Hematopoietic multipotent progenitor cell treated with erythropoietin and hydrocortisone succinate and interleukin-3 and kit ligand, for 17 days (in vitro differentiated cells): ENCODE data around the gene ZSWIM1.
"Not testable (repeated sequence)": the region's sequence is repeated elsewhere in the genome, so short reads cannot be mapped to it uniquely, and the experiment has no call there.

Experiments
- DNase-seq: peaks from one replicate; pipeline ENCODE4 v3.0.0-alpha.2; 2015; ENCODE audit warnings: low spot score

The ZSWIM1 gene

DNA sequence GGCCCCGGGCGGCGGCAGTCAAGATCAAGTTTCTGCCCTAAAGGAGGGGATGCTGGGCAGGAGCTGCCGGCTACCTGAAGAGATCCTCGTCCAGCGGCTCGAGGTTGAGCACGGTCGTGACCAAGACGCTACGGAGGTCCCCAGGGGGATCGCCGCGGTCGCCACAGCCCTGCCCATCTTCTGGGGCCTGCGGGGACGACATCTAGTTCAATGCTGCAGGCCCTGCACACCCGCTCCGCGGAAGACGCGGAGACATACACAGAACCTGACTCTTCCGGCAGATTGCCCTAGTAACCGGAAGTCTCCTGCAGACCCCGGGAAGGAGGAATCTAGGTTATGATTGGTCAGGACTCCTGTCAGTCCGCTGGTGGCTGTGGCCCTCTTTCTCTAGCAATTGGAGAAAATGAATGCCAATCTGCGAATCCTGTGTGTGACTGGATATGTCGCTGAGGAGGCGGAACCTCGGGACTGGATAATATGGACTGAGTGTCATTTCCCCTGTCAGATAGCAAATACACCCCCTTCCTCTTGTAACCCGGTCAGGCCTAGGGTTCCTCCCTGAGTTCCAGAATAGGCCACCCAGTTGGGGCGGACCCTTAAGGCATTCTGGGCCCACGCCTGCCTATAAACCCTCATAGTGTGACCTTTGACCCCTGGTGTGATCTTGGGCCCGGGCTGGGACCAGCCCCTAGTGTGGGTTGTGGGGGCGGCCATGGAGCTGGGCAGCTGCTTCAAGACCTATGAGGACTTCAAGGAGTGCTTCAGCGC, 23.7 kb upstream of the ZSWIM1 start, which contains the start of the genes ACOT8 and ZSWIM3:
Gene ACOT8 (minus strand): TSS at position 279 of the 768 bp plus-strand sequence. CDS start 77 bp downstream, at position 202.
Gene ZSWIM3 (plus strand): TSS at position 501 of the 768 bp plus-strand sequence. CDS start 212 bp downstream, at position 713.
- DNase-seq: peak; percentile 99

DNA sequence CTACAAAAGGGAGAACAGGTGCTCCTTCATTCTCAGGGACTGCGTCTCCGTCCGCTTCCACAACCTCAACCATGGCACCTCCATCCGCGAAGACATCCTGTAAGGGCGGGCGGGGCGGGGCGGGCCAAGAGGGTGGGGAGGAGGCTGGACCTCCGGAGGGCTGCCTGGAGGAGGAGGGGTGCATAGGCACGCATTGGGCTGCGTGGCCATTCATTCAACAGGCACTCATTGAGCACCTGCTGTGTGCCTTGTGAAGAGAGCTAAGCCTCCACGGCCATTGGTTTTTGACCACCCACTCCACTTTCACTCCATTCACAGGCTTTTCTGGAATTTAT, 23.2 kb upstream of the ZSWIM1 start:
- DNase-seq: no peak

- no peak for DNase-seq
Measured at GRCh38 chr20:45859916-45860315, 21.1 kb upstream of the ZSWIM1 start.

DNA sequence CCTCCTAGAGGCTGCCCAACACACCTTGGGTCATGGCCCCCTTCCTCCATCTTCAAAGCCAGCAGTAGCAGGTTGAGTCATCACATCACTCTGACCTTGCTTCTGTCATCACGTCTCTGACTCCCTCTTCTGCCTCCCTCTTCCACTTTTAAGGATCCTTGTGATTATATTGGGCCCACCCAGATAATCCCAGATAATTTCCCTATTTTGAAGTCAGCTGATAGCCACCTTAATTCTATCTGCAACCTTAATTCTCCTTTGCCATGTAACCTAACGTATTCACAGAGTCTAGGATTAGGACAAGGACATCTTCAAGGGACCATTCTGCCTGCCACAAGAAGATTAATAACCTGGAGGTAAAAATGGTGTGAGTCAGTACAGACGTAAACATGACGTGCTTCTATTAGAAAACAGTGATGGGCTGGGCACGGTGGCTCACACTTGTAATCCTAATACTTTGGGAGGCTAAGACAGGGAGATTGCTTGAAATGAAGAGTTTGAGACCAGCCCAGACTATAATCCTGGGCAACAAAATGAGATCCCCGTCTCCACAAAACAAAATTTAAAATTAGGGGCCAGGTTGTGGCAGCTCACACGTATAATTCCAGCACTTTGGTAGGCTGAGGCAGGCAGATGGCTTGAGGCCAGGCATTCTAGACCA, 20.3 kb upstream of the ZSWIM1 start:
- DNase-seq: no peak

- DNase-seq: peak; percentile 80
Measured at GRCh38 chr20:45861221-45862075, 19.6 kb upstream of the ZSWIM1 start.

- no peak for DNase-seq
Measured at GRCh38 chr20:45863543-45864470, 17.2 kb upstream of the ZSWIM1 start.

DNA sequence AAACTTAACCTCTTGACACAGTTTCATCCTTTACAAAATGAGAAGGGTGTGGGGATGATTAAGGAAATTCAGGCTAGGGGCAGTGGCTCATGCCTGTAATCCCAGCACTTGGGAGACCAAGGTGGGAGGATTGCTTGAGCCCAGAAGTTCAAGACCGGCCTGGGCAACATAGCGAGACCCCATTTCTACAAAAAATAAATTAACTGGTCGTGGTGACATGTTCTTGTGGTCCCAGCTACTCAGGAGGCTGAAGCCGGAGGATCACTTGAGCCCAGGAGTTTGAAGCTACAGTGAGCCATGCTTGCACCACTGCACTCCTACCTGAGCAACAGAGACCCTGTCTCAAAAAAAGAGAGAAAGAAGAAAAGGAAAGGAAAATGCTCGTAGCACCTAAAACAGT, 14.6 kb upstream of the ZSWIM1 start:
- DNase-seq: no peak

GRCh38 chr20:45867136-45867818, 13.8 kb upstream of the ZSWIM1 start:
- DNase-seq: no peak

DNA sequence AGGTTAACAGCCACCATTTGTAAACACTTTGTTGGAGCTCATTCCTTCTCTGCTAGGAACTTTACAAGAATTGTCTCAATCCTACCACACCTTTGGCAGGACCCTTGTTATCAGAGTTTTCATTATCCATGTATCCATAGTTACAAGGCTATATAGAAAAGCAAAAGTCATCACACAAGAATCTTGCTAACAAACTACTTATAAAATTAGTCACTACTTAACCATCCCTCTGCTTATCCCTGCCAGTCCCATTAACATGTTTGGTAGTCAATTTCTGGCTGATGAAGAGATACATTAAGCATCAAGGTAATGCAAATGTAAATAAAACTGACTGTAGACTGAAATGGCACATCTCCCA, 13.2 kb upstream of the ZSWIM1 start:
- no peak for DNase-seq

- DNase-seq: no peak
Measured at GRCh38 chr20:45872626-45873025, 8.4 kb upstream of the ZSWIM1 start.

DNA sequence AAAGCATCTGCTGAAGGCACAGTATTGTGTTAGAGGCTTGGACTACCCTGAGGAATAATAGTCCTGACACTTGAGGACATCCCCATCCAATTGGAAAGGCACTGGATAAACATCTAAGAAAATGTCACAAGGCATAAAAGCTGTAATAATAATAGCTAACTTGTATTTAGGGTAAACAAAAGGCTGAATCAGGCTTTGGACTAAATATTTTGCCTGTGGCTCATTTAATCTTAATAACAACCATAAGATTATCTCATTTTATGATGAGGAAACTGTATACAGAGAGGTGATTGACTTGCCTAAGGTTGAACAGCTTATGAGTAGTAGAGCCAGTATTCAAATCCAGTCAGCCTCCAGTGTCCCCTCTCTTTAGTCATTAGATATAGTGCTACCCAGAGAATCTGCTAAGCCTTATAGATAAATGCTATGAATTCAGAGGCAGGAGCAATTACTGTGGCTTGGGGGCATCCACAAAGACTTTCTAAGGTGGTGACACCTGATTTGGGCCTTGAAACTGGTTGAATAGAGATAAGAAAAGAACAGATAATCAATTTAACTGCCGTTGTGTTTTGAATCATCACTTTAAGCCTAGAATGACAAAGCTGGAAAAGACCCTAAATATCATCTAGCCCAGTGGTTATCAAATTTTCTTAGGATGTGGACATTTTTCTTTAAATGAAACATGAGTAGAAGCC, 7.5 kb upstream of the ZSWIM1 start:
- no peak for DNase-seq

- not testable (repeated sequence) for DNase-seq
Measured at GRCh38 chr20:45874104-45874481, 6.9 kb upstream of the ZSWIM1 start.

- DNase-seq: no peak
Measured at GRCh38 chr20:45874576-45874975, 6.5 kb upstream of the ZSWIM1 start.

DNA sequence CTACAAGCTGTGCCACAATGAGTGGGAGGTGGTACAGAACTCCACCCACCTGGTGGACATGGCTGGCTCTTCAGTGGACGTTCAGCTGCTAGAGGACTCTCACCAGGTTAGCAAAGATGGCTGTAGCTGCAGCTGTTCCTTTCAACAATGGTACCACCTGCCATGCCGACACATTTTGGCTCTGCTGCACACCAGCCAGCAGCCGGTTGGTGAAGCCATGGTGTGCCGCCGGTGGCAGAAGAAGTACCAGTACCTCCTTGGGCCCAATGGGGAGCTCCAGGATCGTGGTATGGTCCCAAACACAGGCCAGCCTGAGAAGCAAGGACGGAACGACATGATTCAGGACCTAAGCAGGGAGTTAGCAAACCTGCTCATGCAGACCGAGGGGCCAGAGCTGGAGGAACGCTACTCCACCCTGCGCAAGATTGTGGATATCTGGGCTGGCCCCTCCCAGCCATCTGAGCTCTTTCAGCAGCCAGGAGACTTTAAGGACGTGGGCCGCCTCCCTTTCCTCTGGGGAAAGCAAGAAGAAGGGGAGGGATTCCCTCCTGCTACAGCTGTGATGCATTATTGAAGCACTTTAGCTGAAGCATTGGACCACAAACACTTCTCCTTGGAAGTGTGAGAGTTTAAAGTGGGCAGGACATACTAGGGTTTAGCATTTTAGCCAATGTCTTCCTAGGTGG, 2.8 kb upstream of the ZSWIM1 start:
- DNase-seq: peak; percentile 82

DNA sequence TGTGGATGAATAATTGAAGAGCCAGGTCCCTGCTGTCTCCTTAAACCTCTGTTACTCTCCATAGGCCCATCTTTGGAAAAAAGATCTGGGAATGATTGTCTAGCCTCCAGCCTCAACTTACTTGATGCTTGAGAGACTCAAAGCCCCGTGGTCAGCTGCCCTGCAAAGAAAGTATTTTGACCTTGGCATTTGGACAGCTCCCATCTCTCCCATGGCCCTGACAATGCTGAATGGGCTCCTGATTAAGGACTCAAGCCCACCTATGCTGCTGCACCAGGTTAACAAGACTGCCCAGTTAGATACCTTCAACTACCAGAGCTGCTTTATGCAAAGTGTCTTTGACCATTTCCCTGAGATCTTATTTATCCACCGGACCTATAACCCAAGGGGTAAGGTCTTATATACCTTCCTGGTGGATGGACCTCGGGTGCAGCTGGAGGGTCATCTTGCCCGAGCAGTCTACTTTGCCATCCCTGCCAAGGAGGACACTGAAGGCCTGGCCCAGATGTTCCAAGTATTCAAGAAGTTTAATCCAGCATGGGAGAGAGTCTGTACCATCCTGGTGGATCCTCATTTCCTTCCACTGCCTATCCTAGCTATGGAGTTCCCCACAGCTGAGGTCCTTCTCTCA, 1.6 kb downstream of the ZSWIM1 start:
- no peak for DNase-seq

DNA sequence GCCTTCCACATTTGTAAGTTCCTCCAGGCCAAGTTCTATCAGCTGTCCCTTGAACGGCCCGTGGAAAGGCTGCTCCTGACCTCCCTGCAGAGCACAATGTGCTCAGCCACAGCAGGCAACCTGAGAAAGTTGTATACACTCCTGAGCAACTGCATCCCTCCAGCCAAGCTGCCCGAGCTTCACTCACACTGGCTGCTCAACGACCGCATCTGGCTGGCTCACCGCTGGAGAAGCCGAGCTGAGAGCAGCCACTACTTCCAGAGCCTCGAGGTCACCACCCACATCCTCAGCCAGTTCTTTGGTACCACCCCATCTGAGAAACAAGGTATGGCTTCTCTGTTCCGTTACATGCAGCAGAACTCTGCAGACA, 2.1 kb downstream of the ZSWIM1 start:
- no peak for DNase-seq

- DNase-seq: no peak
Measured at GRCh38 chr20:45886590-45887345, 5.7 kb downstream of the ZSWIM1 start.

DNA sequence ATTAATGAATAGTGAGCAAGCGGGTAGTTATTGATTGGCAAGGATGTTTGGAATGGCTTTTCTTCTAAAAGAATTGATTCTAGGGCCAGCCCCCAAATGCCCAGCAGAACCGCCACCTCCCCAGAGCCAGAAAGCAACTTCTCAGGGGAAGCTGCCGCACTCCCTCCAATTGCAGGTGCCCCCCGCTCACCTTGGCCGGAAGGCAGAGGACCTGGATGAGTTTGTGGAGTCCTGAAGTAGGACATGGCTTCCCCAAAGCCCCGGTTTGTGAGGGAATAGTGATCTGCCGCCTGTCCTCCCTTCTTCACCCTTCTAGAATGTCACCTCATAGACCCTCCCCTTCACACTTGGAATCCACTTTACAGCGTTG, 6.3 kb downstream of the ZSWIM1 start, which contains the start of gene SPATA25:
Gene SPATA25 (minus strand): TSS at position 277 of the 370 bp plus-strand sequence. CDS start 32 bp downstream, at position 245.
- no peak for DNase-seq

DNA sequence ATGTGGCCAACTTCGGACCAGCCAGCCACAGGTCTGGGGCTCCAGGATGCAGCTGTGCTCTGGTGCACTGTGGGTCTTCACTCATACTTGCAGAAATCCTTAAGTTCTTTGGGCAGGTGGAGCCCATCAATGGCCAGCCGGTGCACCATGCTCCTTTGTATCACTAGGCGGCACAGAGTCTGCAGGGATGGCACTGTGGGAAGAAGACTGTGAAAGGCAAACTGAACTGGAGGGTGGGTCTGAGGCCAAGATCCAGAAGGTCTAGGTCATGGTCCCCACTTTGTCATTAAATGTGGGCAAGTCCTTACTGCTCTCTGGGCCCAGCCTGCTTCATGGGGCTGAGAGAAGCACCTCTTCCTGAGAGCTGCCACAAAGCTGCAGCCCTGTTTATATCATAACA, 7.7 kb downstream of the ZSWIM1 start:
- no peak for DNase-seq
